Mesenchymal stem cell (in vitro differentiated cells and primary cell): ENCODE data around the gene DEPDC5.

Experiments used
- DNase-seq: peaks from one replicate; pipeline ENCODE4 v3.0.0-alpha.2; 2013
- H2AFZ ChIP-seq: one replicate; pipeline ENCODE4 v1.6.1; 2013; ENCODE audit warnings: low read depth, mild to moderate bottlenecking, control low read depth, inconsistent platforms, low read length, moderate library complexity
- H2AK5ac ChIP-seq: 2 replicates; pipeline ENCODE4 v1.6.1; 2013; ENCODE audit warnings: low read length, moderate library complexity, mild to moderate bottlenecking, inconsistent platforms; ENCODE audit not compliant: severe bottlenecking
- H2BK120ac ChIP-seq: one replicate; pipeline ENCODE4 v1.6.1; 2013; ENCODE audit warnings: low read depth, mild to moderate bottlenecking, inconsistent platforms, low read length, moderate library complexity
- H2BK12ac ChIP-seq, 2 experiments: one replicate each; pipeline ENCODE4 v1.6.1; 2013; ENCODE audit warnings: inconsistent platforms in 2 of 2, low read length in 2 of 2, mild to moderate bottlenecking in 2 of 2, moderate library complexity in 2 of 2, control low read depth in 1 of 2
- H2BK15ac ChIP-seq: one replicate; pipeline ENCODE4 v1.6.1; 2013; ENCODE audit warnings: mild to moderate bottlenecking, low read depth, inconsistent platforms; ENCODE audit not compliant: poor library complexity, severe bottlenecking
- H2BK5ac ChIP-seq: 2 replicates; pipeline ENCODE4 v1.6.1; 2013; ENCODE audit warnings: low read depth, mild to moderate bottlenecking, low read length, control low read depth, inconsistent platforms; ENCODE audit not compliant: poor library complexity, severe bottlenecking
- H3K14ac ChIP-seq, 2 experiments: one replicate each; pipeline ENCODE4 v1.6.1; 2013; ENCODE audit warnings: inconsistent platforms in 2 of 2, low read length in 2 of 2, control low read depth in 1 of 2, mild to moderate bottlenecking in 1 of 2, moderate library complexity in 1 of 2
- H3K18ac ChIP-seq, 2 experiments: one replicate each; pipeline ENCODE4 v1.6.1; 2013; ENCODE audit warnings: inconsistent platforms in 2 of 2, low read length in 2 of 2, control low read depth in 1 of 2, low read depth in 1 of 2, mild to moderate bottlenecking in 1 of 2
- H3K23ac ChIP-seq, 2 experiments: one replicate each; pipeline ENCODE4 v1.6.1; 2013; ENCODE audit warnings: inconsistent platforms in 2 of 2, low read length in 2 of 2, mild to moderate bottlenecking in 2 of 2, moderate library complexity in 2 of 2, control low read depth in 1 of 2
- H3K27ac ChIP-seq: 2 replicates; pipeline ENCODE4 v1.5.1; 2013; ENCODE audit warnings: mild to moderate bottlenecking, moderate library complexity, low read length, control low read depth, inconsistent platforms; ENCODE audit not compliant: poor library complexity, severe bottlenecking
- H3K27me3 ChIP-seq, 2 experiments: 2 replicates each; pipeline versions ENCODE4 v1.6.1 to v1.7.0; 2013; ENCODE audit warnings: low read length in 2 of 2, mild to moderate bottlenecking in 2 of 2, moderate library complexity in 2 of 2, control low read depth in 1 of 2, inconsistent platforms in 1 of 2; ENCODE audit not compliant: control insufficient read depth in 1 of 2, insufficient read depth in 1 of 2
- H3K36me3 ChIP-seq, 2 experiments: 2 replicates each; pipeline versions ENCODE4 v1.6.1 to v1.7.0; 2013; ENCODE audit warnings: low read length in 2 of 2, control low read depth in 1 of 2, inconsistent platforms in 1 of 2, low read depth in 1 of 2, mild to moderate bottlenecking in 1 of 2; ENCODE audit not compliant: insufficient read depth in 2 of 2, control insufficient read depth in 1 of 2
- H3K4ac ChIP-seq, 2 experiments: one replicate each; pipeline ENCODE4 v1.6.1; 2013; ENCODE audit warnings: inconsistent platforms in 2 of 2, low read length in 2 of 2, mild to moderate bottlenecking in 2 of 2, moderate library complexity in 2 of 2, control low read depth in 1 of 2, low read depth in 1 of 2
- H3K4me1 ChIP-seq: 2 replicates; pipeline ENCODE4 v1.6.1; 2013; ENCODE audit warnings: low read depth, low read length, control low read depth; ENCODE audit not compliant: control insufficient read depth, insufficient read depth
- H3K4me2 ChIP-seq: 2 replicates; pipeline ENCODE4 v1.6.1; 2013; ENCODE audit warnings: low read length, mild to moderate bottlenecking, inconsistent platforms; ENCODE audit not compliant: poor library complexity, severe bottlenecking
- H3K4me3 ChIP-seq, 2 experiments: 2 replicates each; pipeline versions ENCODE4 v1.5.1 to v1.7.0; 2013; ENCODE audit warnings: low read length in 2 of 2, mild to moderate bottlenecking in 2 of 2, control low read depth in 1 of 2, low read depth in 1 of 2; ENCODE audit not compliant: insufficient read depth in 1 of 2
- H3K79me1 ChIP-seq: replicated peaks from 2 replicates; pipeline ENCODE4 v1.6.1; 2013; ENCODE audit warnings: mild to moderate bottlenecking, control low read depth, low read length, inconsistent platforms; ENCODE audit not compliant: poor library complexity, severe bottlenecking
- H3K9ac ChIP-seq: 2 replicates; pipeline ENCODE4 v1.7.0; 2013; ENCODE audit warnings: mild to moderate bottlenecking, low read length, moderate library complexity
- H3K9me3 ChIP-seq: 2 replicates; pipeline ENCODE4 v1.7.0; 2013; ENCODE audit warnings: mild to moderate bottlenecking, low read length; ENCODE audit not compliant: control insufficient read depth
- H4K8ac ChIP-seq: one replicate; pipeline ENCODE4 v1.6.1; 2013; ENCODE audit warnings: inconsistent platforms, mild to moderate bottlenecking, low read length, moderate library complexity
- H4K91ac ChIP-seq: one replicate; pipeline ENCODE4 v1.6.1; 2013; ENCODE audit warnings: mild to moderate bottlenecking, low read length, inconsistent platforms
- WGBS: methylation state at CpG from one replicate; pipeline ENCODE4 v1.1.7; 2013; ENCODE audit warnings: mixed read lengths; 5-methylcytosine and 5-hydroxymethylcytosine counted together

The DEPDC5 gene

GRCh38 chr22:31881200-31881599, 127.4 kb downstream of the DEPDC5 start:
- 95% methylated on average over 3 of the region's 6 CpGs for WGBS
- Histone ChIP-seq H3K14ac (no peak overlapping the region), H3K4me1 (no peaks in the 10 kb centered on the region), H3K4me2 (no peak overlapping the region), H4K91ac (no peak overlapping the region), H3K4ac (no peak overlapping the region), H2BK5ac (no peak overlapping the region), H2BK15ac (no peak overlapping the region), H3K79me1 (no peaks in the 10 kb centered on the region), H2BK12ac (no peak overlapping the region), H3K9me3 (no peaks in the 10 kb centered on the region), H4K8ac (no peak overlapping the region), H3K4me3 (no peak overlapping the region), H3K23ac (no peak overlapping the region), H3K18ac (no peak overlapping the region), H3K9ac (no peak overlapping the region), H3K36me3 (peaks cover 21 to 48% of the 10 kb centered on the region in 2 experiments), H2BK120ac (no peak overlapping the region), H2AFZ (no peak overlapping the region), H3K27ac (no peak overlapping the region), H3K27me3 (no peaks in the 10 kb centered on the region), H2AK5ac (no peak overlapping the region)
- no peak for DNase-seq

GRCh38 chr22:31881865-31882264, 128.0 kb downstream of the DEPDC5 start:
- DNase-seq, result no peak
- Histone ChIP-seq H2BK5ac (no peak overlapping the region), H3K9ac (no peak overlapping the region), H3K4me2 (no peak overlapping the region), H4K8ac (no peak overlapping the region), H2BK120ac (no peak overlapping the region), H3K79me1 (no peaks in the 10 kb centered on the region), H3K23ac (no peak overlapping the region), H3K9me3 (no peaks in the 10 kb centered on the region), H3K4ac (no peak overlapping the region), H3K27ac (no peak overlapping the region), H4K91ac (no peak overlapping the region), H3K4me1 (no peaks in the 10 kb centered on the region), H2AK5ac (no peak overlapping the region), H2AFZ (no peak overlapping the region), H3K14ac (no peak overlapping the region), H3K27me3 (no peaks in the 10 kb centered on the region), H3K36me3 (peaks cover 18 to 48% of the 10 kb centered on the region in 2 experiments), H3K4me3 (no peak overlapping the region), H2BK12ac (no peak overlapping the region), H3K18ac (no peak overlapping the region), H2BK15ac (no peak overlapping the region)
- WGBS, result 98% methylated on average over 3 of the region's 3 CpGs

- Histone ChIP-seq H3K4me2 (no peak overlapping the region), H3K9ac (no peak overlapping the region), H2BK12ac (no peak overlapping the region), H3K36me3 (peaks cover 16 to 53% of the 10 kb centered on the region in 2 experiments), H3K4me3 (no peak overlapping the region), H3K27ac (no peak overlapping the region), H2BK5ac (no peak overlapping the region), H3K27me3 (no peaks in the 10 kb centered on the region), H3K4me1 (peaks cover 1% of the 10 kb centered on the region), H2AK5ac (no peak overlapping the region), H3K14ac (no peak overlapping the region), H3K18ac (no peak overlapping the region), H2AFZ (no peak overlapping the region), H3K23ac (no peak overlapping the region), H2BK15ac (no peak overlapping the region), H3K4ac (no peak overlapping the region), H3K79me1 (no peaks in the 10 kb centered on the region), H2BK120ac (no peak overlapping the region), H4K8ac (no peak overlapping the region), H3K9me3 (no peaks in the 10 kb centered on the region), H4K91ac (no peak overlapping the region)
- 84% methylated on average over 3 of the region's 3 CpGs for WGBS
- DNase-seq, result no peak
These were observed 129.2 kb downstream of the DEPDC5 start for GRCh38 chr22:31882971-31883370.

GRCh38 chr22:31883989-31884388, 130.2 kb downstream of the DEPDC5 start:
- H3K27ac ChIP-seq, result no peak overlapping the region
- 95% methylated on average over 6 of the region's 6 CpGs for WGBS

More at GRCh38 chr22:31883989-31884388, 130.2 kb downstream of the DEPDC5 start:
- Histone ChIP-seq H2BK12ac (no peak overlapping the region), H3K9me3 (no peaks in the 10 kb centered on the region), H3K14ac (no peak overlapping the region), H3K4ac (no peak overlapping the region), H3K4me2 (no peak overlapping the region), H2AFZ (no peak overlapping the region), H4K91ac (no peak overlapping the region), H3K27me3 (no peaks in the 10 kb centered on the region), H2BK5ac (no peak overlapping the region), H4K8ac (no peak overlapping the region), H3K79me1 (no peaks in the 10 kb centered on the region), H3K9ac (no peak overlapping the region), H3K36me3 (peaks cover 23 to 54% of the 10 kb centered on the region in 2 experiments), H3K4me1 (peaks cover 2% of the 10 kb centered on the region), H3K18ac (no peak overlapping the region), H3K23ac (no peak overlapping the region), H3K4me3 (no peak overlapping the region), H2BK15ac (no peak overlapping the region), H2AK5ac (no peak overlapping the region), H2BK120ac (no peak overlapping the region)
- no peak for DNase-seq
